T-cell (primary cell): ENCODE data around the gene PRR14. TPM values are rescaled to one million over a fixed set of nuclear protein-coding genes. Genes with fewer than 3 reads are reported as not detected.

Source experiments
- ATAC-seq, 4 experiments: fragments of 200-7000 bp in 3 of 4; fragments of 150-1000 bp in 1 of 4; cut with Tn5 transposase; replicated peaks in 1 of 4; 1 replicate in 3 of 4; 2 replicates in 1 of 4; pipeline ENCODE4 v1.10.0; 2021; ENCODE audit warnings: moderate library complexity in 3 of 4, mild to moderate bottlenecking in 2 of 4, moderate number of reproducible peaks in 1 of 4
- CTCF ChIA-PET, 2 donors: fragments of 300-600 bp; sonication (Branson Sonifier 250); formaldehyde crosslinking; loops; one replicate each; lab custom pipeline; 2022; ENCODE audit warnings: antibody characterized with exemption in 2 of 2; lab: Charles Lee
- POLR2A ChIA-PET, 2 donors: fragments of 300-600 bp; sonication (Branson Sonifier 250); formaldehyde crosslinking; loops; one replicate each; lab custom pipeline; 2022; ENCODE audit warnings: antibody characterized with exemption in 2 of 2; lab: Charles Lee
- DNase-seq, 35 experiments: peaks; one replicate each; pipeline versions ENCODE4 v3.0.0 to v3.0.0-alpha.2; 2013 to 2023
- H3K27ac ChIP-seq: one replicate; pipeline ENCODE4 v1.5.1; 2013; ENCODE audit warnings: low read length
- H3K27me3 ChIP-seq, 2 experiments: replicated peaks in 1 of 2; 1 replicate in 1 of 2; 2 replicates in 1 of 2; pipeline versions ENCODE4 v1.6.1 to v1.7.0; 2013; ENCODE audit warnings: low read length in 1 of 2, mixed read lengths in 1 of 2; ENCODE audit not compliant: control insufficient read depth in 2 of 2, insufficient read depth in 2 of 2; ENCODE audit errors: extremely low read depth in 1 of 2
- H3K36me3 ChIP-seq, 2 donors: 1 replicate in 1 of 2; 2 replicates in 1 of 2; pipeline versions ENCODE4 v1.6.1 to v1.7.0; 2013; ENCODE audit warnings: low read length in 1 of 2; ENCODE audit not compliant: control insufficient read depth in 2 of 2, insufficient read depth in 1 of 2; ENCODE audit errors: extremely low read depth in 1 of 2
- H3K4me1 ChIP-seq, 2 experiments: 1 replicate in 1 of 2; 2 replicates in 1 of 2; pipeline versions ENCODE4 v1.6.1 to v1.7.0; 2013; ENCODE audit warnings: low read length in 2 of 2, mixed read lengths in 1 of 2; ENCODE audit not compliant: insufficient read depth in 2 of 2, control insufficient read depth in 1 of 2; ENCODE audit errors: extremely low read depth in 1 of 2
- H3K4me3 ChIP-seq, 2 donors: 1 replicate in 1 of 2; 2 replicates in 1 of 2; pipeline versions ENCODE4 v1.5.1 to v1.7.0; 2013; ENCODE audit warnings: mild to moderate bottlenecking in 2 of 2, low read length in 1 of 2, moderate library complexity in 1 of 2; ENCODE audit not compliant: control insufficient read depth in 1 of 2; ENCODE audit errors: extremely low read depth in 1 of 2
- H3K9me3 ChIP-seq: 2 replicates; pipeline ENCODE4 v1.7.0; 2013
- H3K27ac Mint-ChIP-seq, 2 donors: one replicate each; pipeline ENCODE4 v1.8.0; 2020 to 2021; ENCODE audit warnings: mild to moderate bottlenecking in 2 of 2, mixed read lengths in 2 of 2
- H3K27me3 Mint-ChIP-seq, 2 donors: one replicate each; pipeline ENCODE4 v1.8.0; 2021 to 2022; ENCODE audit warnings: mixed read lengths in 2 of 2
- H3K36me3 Mint-ChIP-seq: one replicate; pipeline ENCODE4 v1.8.0; 2021; ENCODE audit warnings: mixed read lengths
- H3K4me1 Mint-ChIP-seq, 3 donors: one replicate each; pipeline ENCODE4 v1.8.0; 2020 to 2022; ENCODE audit warnings: mixed read lengths in 3 of 3, mild to moderate bottlenecking in 1 of 3
- H3K4me3 Mint-ChIP-seq, 3 donors: one replicate each; pipeline ENCODE4 v1.8.0; 2020 to 2022; ENCODE audit warnings: mild to moderate bottlenecking in 3 of 3, mixed read lengths in 3 of 3, moderate library complexity in 3 of 3
- H3K9me3 Mint-ChIP-seq, 3 donors: one replicate each; pipeline ENCODE4 v1.8.0; 2020 to 2022; ENCODE audit warnings: mixed read lengths in 3 of 3
- WGBS: methylation state at CpG from one replicate; pipeline ENCODE4 v1.1.5; 2013; ENCODE audit warnings: missing lambda C conversion rate; ENCODE audit not compliant: insufficient coverage; 5-methylcytosine and 5-hydroxymethylcytosine counted together
- total RNA-seq, 35 experiments: library from RNA in 6 of 35; stranded (reverse) in 6 of 35; fragments of 120-200 nt in 1 of 35; gene quantifications; one replicate each; pipeline versions ENCODE4 v1.2.1 to v1.2.4 and lab custom pipeline; 2013 to 2026

Gene PRR14
- total RNA-seq, 5 donors from 2014 or later (not counting 1 experiment from before 2014, with no cell fraction given): 57.9 to 121 (median 89.6) TPM

- H3K4me3 Mint-ChIP-seq: no peak overlapping the region
- 99% methylated on average over 11 of the region's 15 CpGs for WGBS
- DNase-seq: no peak
- ATAC-seq: no peak
- H3K9me3 ChIP-seq: no peaks in the 10 kb centered on the region
- H3K27me3 Mint-ChIP-seq: no peaks in the 10 kb centered on the region
- peaks cover 9 to 47% of the 10 kb centered on the region in 2 donors for H3K36me3 ChIP-seq
- H3K4me1 ChIP-seq: peaks cover 0 to 14% of the 10 kb centered on the region in 2 experiments
- peaks cover 12 to 22% (median 21%) of the 10 kb centered on the region in 3 donors for H3K4me1 Mint-ChIP-seq
- no peaks in the 10 kb centered on the region for H3K9me3 Mint-ChIP-seq
- H3K27me3 ChIP-seq: no peaks in the 10 kb centered on the region
- H3K36me3 Mint-ChIP-seq: peaks cover 24% of the 10 kb centered on the region
- no peak overlapping the region for H3K27ac ChIP-seq
- ChIA-PET POLR2A (interaction anchor here in 1 of 2 donors (0.7 kb wide), 1 partner anchor 12 kb away, joined by 6 read pairs; no protein-coding TSS in a partner anchor), CTCF (no interaction called here)
- no peak overlapping the region for H3K4me3 ChIP-seq
- no peak overlapping the region for H3K27ac Mint-ChIP-seq
Observed at GRCh38 chr16:30605158-30605557, 45.6 kb upstream of the PRR14 start.

DNA sequence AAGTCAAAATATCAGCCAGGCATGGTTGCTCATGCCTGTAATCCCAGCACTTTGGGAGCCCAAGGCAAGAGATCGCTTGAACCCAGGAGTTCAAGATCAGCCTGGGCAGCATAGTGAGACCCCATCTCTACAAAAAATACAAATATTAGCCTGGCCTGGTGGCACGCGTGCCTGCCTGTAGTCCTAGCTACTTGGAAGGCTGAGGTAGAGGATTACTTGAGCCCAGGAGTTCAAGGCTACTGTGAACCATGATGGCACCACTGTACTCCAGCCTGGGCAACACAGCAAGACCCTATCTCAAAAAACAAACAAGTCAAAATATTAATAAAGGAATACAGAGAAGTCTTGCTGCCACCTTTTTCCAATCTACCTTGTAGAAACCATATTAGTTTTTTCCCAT, 44.8 kb upstream of the PRR14 start:
- H3K36me3 Mint-ChIP-seq: peaks cover 24% of the 10 kb centered on the region

GRCh38 chr16:30609002-30609925, 41.5 kb upstream of the PRR14 start:
- Histone ChIP-seq H3K4me1 (peaks cover 3 to 21% of the 10 kb centered on the region in 2 experiments), H3K4me3 (peak overlapping the region; percentile 71 to 89), H3K9me3 (no peaks in the 10 kb centered on the region), H3K27me3 (no peaks in the 10 kb centered on the region), H3K27ac (peak overlapping the region; percentile 92), H3K36me3 (peaks cover 9 to 25% of the 10 kb centered on the region in 2 donors)
- no peaks in the 10 kb centered on the region for H3K9me3 Mint-ChIP-seq
- H3K27ac Mint-ChIP-seq: peak overlapping the region; percentile 81 to 98
- POLR2A ChIA-PET: interaction anchor here in 1 of 2 donors (1.2 kb wide), 1 partner anchor 37 kb away, joined by 6 read pairs; the partner anchor contains the start of gene ZNF688
- WGBS: 9% methylated on average over 31 of the region's 40 CpGs
- CTCF ChIA-PET: interaction anchor here in 1 of 2 donors (0.6 to 1.4 kb wide), 5 partner anchors 37 to 179 kb away, joined by 3 to 7 read pairs (median 3); partner anchors contain the start of genes DCTPP1 and PRR14
- ATAC-seq (peak; percentile 30 to 70 (median 60)), DNase-seq (peak in 25 of 35 experiments; percentile 1 to 53 (median 30))
- H3K4me3 Mint-ChIP-seq: peak overlapping the region; percentile 85 to 94 (median 92)
- H3K27me3 Mint-ChIP-seq: no peaks in the 10 kb centered on the region
- peaks cover 17 to 27% (median 21%) of the 10 kb centered on the region in 3 donors for H3K4me1 Mint-ChIP-seq
- H3K36me3 Mint-ChIP-seq: peaks cover 15% of the 10 kb centered on the region

More for the DNA sequence above, 44.8 kb upstream of the PRR14 start:
- H3K4me3 ChIP-seq: no peak overlapping the region
- Mint-ChIP-seq H3K27ac (no peak overlapping the region), H3K4me3 (no peak overlapping the region), H3K4me1 (peaks cover 17 to 27% (median 21%) of the 10 kb centered on the region in 3 donors), H3K9me3 (no peaks in the 10 kb centered on the region), H3K27me3 (no peaks in the 10 kb centered on the region)
- POLR2A ChIA-PET: interaction anchor here in 1 of 2 donors (0.7 kb wide), 1 partner anchor 13 kb away, joined by 6 read pairs; no protein-coding TSS in a partner anchor
- no peak overlapping the region for H3K27ac ChIP-seq
- no peak for ATAC-seq
- CTCF ChIA-PET: interaction anchor here in 1 of 2 donors (1.1 kb wide), 1 partner anchor 10 kb away, joined by 3 read pairs; no protein-coding TSS in a partner anchor
- DNase-seq: no peak
- peaks cover 3 to 21% of the 10 kb centered on the region in 2 experiments for H3K4me1 ChIP-seq
- peaks cover 9 to 47% of the 10 kb centered on the region in 2 donors for H3K36me3 ChIP-seq
- no peaks in the 10 kb centered on the region for H3K27me3 ChIP-seq
- H3K9me3 ChIP-seq: no peaks in the 10 kb centered on the region
- WGBS: 100% methylated on average over 1 of the region's 3 CpGs

- H3K4me1 ChIP-seq: peaks cover 3 to 22% of the 10 kb centered on the region in 2 experiments
- peak within 1 kb of the TSS; percentile 95 to 98 for H3K27ac Mint-ChIP-seq
- POLR2A ChIA-PET: interaction anchor here in 1 of 2 donors (1.2 kb wide), 1 partner anchor 38 kb away, joined by 6 read pairs; the partner anchor contains the start of gene ZNF688
- CTCF ChIA-PET: interaction anchor here in 1 of 2 donors (0.5 to 1.4 kb wide), 9 partner anchors 10 to 180 kb away, joined by 3 to 7 read pairs (median 3); partner anchors contain the start of genes DCTPP1 and PRR14
- no peaks in the 10 kb centered on the region for H3K27me3 ChIP-seq
- ATAC-seq (peak; percentile 85 to 91 (median 86)), DNase-seq (peak; percentile 76 to 97 (median 91))
- peaks cover 17 to 27% (median 21%) of the 10 kb centered on the region in 3 donors for H3K4me1 Mint-ChIP-seq
- WGBS: under 1% methylated on average over 58 of the region's 63 CpGs
- H3K9me3 ChIP-seq: no peaks in the 10 kb centered on the region
- H3K9me3 Mint-ChIP-seq: no peaks in the 10 kb centered on the region
- peaks cover 9 to 16% of the 10 kb centered on the region in 2 donors for H3K36me3 ChIP-seq
- peak within 1 kb of the TSS; percentile 92 for H3K27ac ChIP-seq
- peaks cover 8% of the 10 kb centered on the region for H3K36me3 Mint-ChIP-seq
- no peaks in the 10 kb centered on the region for H3K27me3 Mint-ChIP-seq
- H3K4me3 Mint-ChIP-seq: peak within 1 kb of the TSS; percentile 85 to 94 (median 92)
- peak within 1 kb of the TSS; percentile 71 to 89 for H3K4me3 ChIP-seq
Observed at GRCh38 chr16:30609926-30610839, 40.6 kb upstream of the PRR14 start, which contains the start of gene ZNF689. Gene ZNF689, minus strand, starts transcription at chr16:30610389. Its CDS starts 348 bp downstream, at chr16:30610041.

DNA sequence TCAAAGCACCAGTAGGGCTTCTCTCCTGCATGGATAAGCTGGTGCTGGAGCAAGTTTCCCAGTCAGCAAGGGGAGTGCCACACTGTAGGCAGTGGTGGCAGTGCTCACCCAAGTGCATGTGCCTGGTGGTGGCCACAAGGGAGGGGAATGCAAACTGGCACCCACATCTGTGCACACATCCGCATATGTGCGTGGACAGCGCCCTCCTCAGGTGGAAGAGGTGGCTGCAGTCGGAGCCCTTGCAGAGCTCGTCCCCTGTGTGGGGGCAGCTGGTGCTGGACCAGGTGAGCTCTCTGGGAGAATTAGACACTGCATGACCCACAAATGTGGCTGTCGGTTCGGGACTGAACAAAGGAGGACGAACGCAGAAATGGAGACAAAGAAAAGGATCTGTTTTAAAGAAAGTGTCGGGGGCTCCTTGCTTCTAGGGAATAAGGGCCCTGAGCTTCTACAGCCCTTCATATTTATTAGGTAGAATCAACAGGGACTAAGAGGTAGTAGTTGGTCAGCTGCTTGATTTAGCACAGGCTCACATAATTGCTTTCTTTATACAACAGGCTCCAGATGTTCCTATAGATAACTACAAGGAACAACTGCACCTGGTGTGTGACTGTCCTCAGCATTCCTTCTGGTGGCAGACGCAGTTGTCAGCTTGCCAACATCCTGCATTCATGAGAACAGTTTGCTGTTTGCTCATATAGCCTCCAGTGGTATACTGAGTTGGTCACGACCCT, 35.2 kb upstream of the PRR14 start:
- no peaks in the 10 kb centered on the region for H3K27me3 Mint-ChIP-seq
- H3K36me3 Mint-ChIP-seq: no peaks in the 10 kb centered on the region
- ChIA-PET CTCF (interaction anchor here (0.6 to 1.5 kb wide), 8 partner anchors 9 to 223 kb away, joined by 3 to 6 read pairs (median 3); partner anchors contain the start of genes DCTPP1 (in 1 of the 2) and ITGAL (in 1 of the 2)), POLR2A (interaction anchor here in 1 of 2 donors (0.6 kb wide), 2 partner anchors 26 to 54 kb away, joined by 3 read pairs; no protein-coding TSS in a partner anchor)
- peaks cover 0 to 1% (median 1%) of the 10 kb centered on the region in 3 donors for H3K4me1 Mint-ChIP-seq
- WGBS: 48% methylated on average over 4 of the region's 12 CpGs
- DNase-seq: peak; percentile 11 to 76 (median 63)
- Histone ChIP-seq H3K9me3 (no peaks in the 10 kb centered on the region), H3K27me3 (peaks cover 0 to 2% of the 10 kb centered on the region in 2 experiments), H3K27ac (no peak overlapping the region), H3K4me1 (peaks cover under 1 to 8% of the 10 kb centered on the region in 2 experiments), H3K36me3 (no peaks in the 10 kb centered on the region), H3K4me3 (no peak overlapping the region)
- H3K4me3 Mint-ChIP-seq: no peak overlapping the region
- H3K9me3 Mint-ChIP-seq: no peaks in the 10 kb centered on the region
- H3K27ac Mint-ChIP-seq: no peak overlapping the region
- peak; percentile 63 to 74 (median 64) for ATAC-seq
